ENCODE data around the gene TRPC4. TPM values are rescaled to one million over a fixed set of nuclear protein-coding genes. Genes with fewer than 3 reads are reported as not detected.

Gene TRPC4
- polyA plus RNA-seq, 1 donor from 2014 or later = 8.8 TPM

GRCh38 chr13:37729876-37730275 lies 139.7 kb downstream of the TRPC4 start:
- H3K9ac ChIP-seq (ENCODE audit: low read length) = no peak overlapping the region
- no peaks in the 10 kb centered on the region for H3K9me2 ChIP-seq (ENCODE audit: insufficient read depth, low read length)
- H3K4me2 ChIP-seq (ENCODE audit: low read length) = no peak overlapping the region
- H4K20me1 ChIP-seq (ENCODE audit: insufficient read depth) = no peaks in the 10 kb centered on the region
- no peak overlapping the region for H3K4me3 ChIP-seq (ENCODE audit: low read length)
- H3K36me3 ChIP-seq (ENCODE audit: insufficient read depth, low read length) = no peaks in the 10 kb centered on the region
- H3K27me3 ChIP-seq (ENCODE audit: insufficient read depth, low read depth, low read length) = no peaks in the 10 kb centered on the region
- TF ChIP-seq EP300 (conservative IDR thresholded peaks at IDR 0.05; ENCODE audit: poor library complexity, severe bottlenecking) (no peak), MXI1 (conservative IDR thresholded peaks at IDR 0.05; ENCODE audit: poor library complexity, severe bottlenecking) (no peak), RAD21 (conservative IDR thresholded peaks at IDR 0.05) (no peak), REST (IDR thresholded peaks at IDR 0.05; ENCODE audit: borderline replicate concordance) (no peak), TAF1 (IDR thresholded peaks at IDR 0.05; ENCODE audit: low read depth) (no peak), EZH2 (IDR thresholded peaks at IDR 0.05; ENCODE audit: borderline replicate concordance, insufficient read depth, low read length, poor library complexity, severe bottlenecking) (no peak), SMC3 (conservative IDR thresholded peaks at IDR 0.05; ENCODE audit: poor library complexity) (no peak), POLR2AphosphoS5 (IDR thresholded peaks at IDR 0.05) (no peak)
- TF ChIP-seq, protein P1, sequence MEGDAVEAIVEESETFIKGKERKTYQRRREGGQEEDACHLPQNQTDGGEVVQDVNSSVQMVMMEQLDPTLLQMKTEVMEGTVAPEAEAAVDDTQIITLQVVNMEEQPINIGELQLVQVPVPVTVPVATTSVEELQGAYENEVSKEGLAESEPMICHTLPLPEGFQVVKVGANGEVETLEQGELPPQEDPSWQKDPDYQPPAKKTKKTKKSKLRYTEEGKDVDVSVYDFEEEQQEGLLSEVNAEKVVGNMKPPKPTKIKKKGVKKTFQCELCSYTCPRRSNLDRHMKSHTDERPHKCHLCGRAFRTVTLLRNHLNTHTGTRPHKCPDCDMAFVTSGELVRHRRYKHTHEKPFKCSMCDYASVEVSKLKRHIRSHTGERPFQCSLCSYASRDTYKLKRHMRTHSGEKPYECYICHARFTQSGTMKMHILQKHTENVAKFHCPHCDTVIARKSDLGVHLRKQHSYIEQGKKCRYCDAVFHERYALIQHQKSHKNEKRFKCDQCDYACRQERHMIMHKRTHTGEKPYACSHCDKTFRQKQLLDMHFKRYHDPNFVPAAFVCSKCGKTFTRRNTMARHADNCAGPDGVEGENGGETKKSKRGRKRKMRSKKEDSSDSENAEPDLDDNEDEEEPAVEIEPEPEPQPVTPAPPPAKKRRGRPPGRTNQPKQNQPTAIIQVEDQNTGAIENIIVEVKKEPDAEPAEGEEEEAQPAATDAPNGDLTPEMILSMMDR (IDR thresholded peaks at IDR 0.05; ENCODE audit: poor library complexity, severe bottlenecking) = no peak
- no peaks in the 10 kb centered on the region for H3K9me3 ChIP-seq (ENCODE audit: low read length)
- H2AFZ ChIP-seq (ENCODE audit: low read depth, low read length) = no peak overlapping the region
- H3F3A ChIP-seq (ENCODE audit: insufficient read depth, low read length, poor library complexity, severe bottlenecking) = peaks cover 4% of the 10 kb centered on the region
- no peak overlapping the region for H3K27ac ChIP-seq (ENCODE audit: low read length)
- H3K79me2 ChIP-seq (replicated peaks; ENCODE audit: insufficient read depth, low read length) = no peaks in the 10 kb centered on the region

DNA sequence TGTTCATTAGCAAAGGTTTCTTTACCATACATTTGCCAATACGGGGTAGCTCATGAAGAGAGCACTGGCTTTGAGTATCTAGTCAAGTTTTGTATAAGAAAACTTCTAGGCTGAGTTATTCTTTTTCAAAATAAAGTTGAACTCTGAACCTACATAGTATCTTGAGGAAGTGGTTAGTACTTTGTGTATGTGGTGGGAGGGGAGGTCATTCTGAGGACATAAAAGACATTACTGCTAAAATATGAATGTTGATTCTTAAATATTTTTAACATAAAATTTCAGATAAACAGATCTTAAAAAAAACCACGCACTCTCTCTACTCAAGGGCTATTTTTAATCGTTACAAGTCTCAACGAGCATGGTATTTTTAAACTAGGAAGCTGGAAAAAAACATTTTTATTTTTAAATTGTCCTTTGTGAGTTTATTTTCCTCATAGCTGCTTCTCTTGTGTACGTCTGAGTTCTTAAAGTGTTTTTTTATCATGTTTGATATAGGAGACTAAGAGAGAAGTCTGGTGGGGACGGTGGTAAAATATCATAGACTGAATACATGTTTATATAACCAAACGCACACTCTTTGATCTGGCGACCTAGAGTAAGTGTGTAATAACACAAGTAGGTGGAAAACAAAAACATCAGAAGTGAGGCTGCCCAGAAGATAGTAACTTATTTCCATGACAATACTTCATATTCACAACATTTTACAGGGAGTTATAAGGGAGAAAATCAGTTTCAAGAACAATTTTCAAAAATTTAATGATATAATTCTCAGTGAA lies 153.0 kb downstream of the TRPC4 start:
- no peaks in the 10 kb centered on the region for H4K20me1 ChIP-seq (ENCODE audit: insufficient read depth)
- no peaks in the 10 kb centered on the region for H3K79me2 ChIP-seq (replicated peaks; ENCODE audit: insufficient read depth, low read length)
- no peak overlapping the region for H2AFZ ChIP-seq (ENCODE audit: low read depth, low read length)
- H3K4me2 ChIP-seq (ENCODE audit: low read length) = no peak overlapping the region
- no peak overlapping the region for H3K9ac ChIP-seq (ENCODE audit: low read length)
- no peaks in the 10 kb centered on the region for H3F3A ChIP-seq (ENCODE audit: insufficient read depth, low read length, poor library complexity, severe bottlenecking)
- no peaks in the 10 kb centered on the region for H3K9me3 ChIP-seq (ENCODE audit: low read length)
- no peaks in the 10 kb centered on the region for H3K9me2 ChIP-seq (ENCODE audit: insufficient read depth, low read length)
- TF ChIP-seq REST (IDR thresholded peaks at IDR 0.05; ENCODE audit: borderline replicate concordance) = no peak
- TF ChIP-seq POLR2AphosphoS5 (IDR thresholded peaks at IDR 0.05) = no peak
- TF ChIP-seq MXI1 (conservative IDR thresholded peaks at IDR 0.05; ENCODE audit: poor library complexity, severe bottlenecking) = no peak
- no peak for TF ChIP-seq EP300 (conservative IDR thresholded peaks at IDR 0.05; ENCODE audit: poor library complexity, severe bottlenecking)
- TF ChIP-seq SMC3 (conservative IDR thresholded peaks at IDR 0.05; ENCODE audit: poor library complexity) = no peak
- TF ChIP-seq, protein P1 (IDR thresholded peaks at IDR 0.05; ENCODE audit: poor library complexity, severe bottlenecking) = no peak
- TF ChIP-seq RAD21 (conservative IDR thresholded peaks at IDR 0.05) = no peak
- no peak for TF ChIP-seq EZH2 (IDR thresholded peaks at IDR 0.05; ENCODE audit: borderline replicate concordance, insufficient read depth, low read length, poor library complexity, severe bottlenecking)
- TF ChIP-seq TAF1 (IDR thresholded peaks at IDR 0.05; ENCODE audit: low read depth) = no peak
- no peaks in the 10 kb centered on the region for H3K27me3 ChIP-seq (ENCODE audit: insufficient read depth, low read depth, low read length)
- H3K27ac ChIP-seq (ENCODE audit: low read length) = no peak overlapping the region
- H3K4me3 ChIP-seq (ENCODE audit: low read length) = no peak overlapping the region
- no peaks in the 10 kb centered on the region for H3K36me3 ChIP-seq (ENCODE audit: insufficient read depth, low read length)
